ENCODE results near the gene KIAA1614. TPM values are rescaled to one million over a fixed set of nuclear protein-coding genes. Genes with fewer than 3 reads are reported as not detected.

KIAA1614 gene
- total RNA-seq = not detected

DNA sequence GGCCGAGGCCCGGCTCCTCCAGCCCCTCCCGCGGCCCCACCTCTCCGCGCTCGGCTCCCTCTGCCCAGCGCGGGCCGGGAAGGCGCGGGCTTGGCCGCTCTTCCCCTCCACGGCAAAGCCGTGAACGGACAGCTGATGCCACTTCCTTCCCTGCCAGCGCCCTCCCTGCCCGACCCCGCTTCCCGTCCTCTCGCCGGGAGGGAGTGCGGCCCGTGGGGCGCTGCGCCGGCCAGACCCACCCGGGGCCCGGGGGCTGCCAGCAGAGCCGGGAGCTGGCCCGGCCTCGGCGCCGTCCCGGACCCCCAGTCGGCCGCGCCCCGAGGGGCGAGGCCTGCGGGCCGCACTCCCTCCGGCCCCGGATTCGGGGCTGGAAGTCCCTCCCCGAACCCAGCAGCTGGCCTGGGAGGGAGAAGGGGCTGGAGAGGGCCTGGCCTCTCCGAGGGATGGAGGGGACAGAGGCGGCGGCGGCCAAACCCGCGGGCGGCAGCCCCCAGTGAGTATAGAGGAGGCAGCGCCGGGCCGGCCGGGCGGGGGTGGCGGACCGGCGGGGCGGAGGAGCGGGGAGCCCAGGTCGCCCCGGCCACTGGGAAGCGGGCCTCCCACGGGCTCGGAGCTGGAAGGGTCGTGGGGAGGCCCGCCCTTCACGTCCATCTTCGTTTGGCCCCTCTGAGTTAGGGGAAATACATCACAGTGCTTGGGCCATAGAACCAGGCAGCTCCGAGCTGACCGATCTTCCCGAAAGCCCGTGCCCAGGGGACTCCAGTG lies at the start of gene KIAA1614:
KIAA1614 (plus strand) TSS at position 97 of the 765 bp plus-strand sequence; CDS start at position 444, 347 bp downstream.
- Mint-ChIP-seq H3K27me3 (ENCODE audit: low read depth) (peaks cover 36% of the 10 kb centered on the region), H3K4me1 (ENCODE audit: low read depth) (peaks cover 8% of the 10 kb centered on the region), H3K27ac (no peak within 1 kb of the TSS), H3K36me3 (ENCODE audit: low read depth) (no peaks in the 10 kb centered on the region), H3K9me3 (no peaks in the 10 kb centered on the region), H3K4me3 (peak within 1 kb of the TSS; percentile 47)
- no peak for DNase-seq
- intact Hi-C loops (cut with micrococcal nuclease) = no loop called here
- CTCF ChIA-PET = no interaction called here

DNA sequence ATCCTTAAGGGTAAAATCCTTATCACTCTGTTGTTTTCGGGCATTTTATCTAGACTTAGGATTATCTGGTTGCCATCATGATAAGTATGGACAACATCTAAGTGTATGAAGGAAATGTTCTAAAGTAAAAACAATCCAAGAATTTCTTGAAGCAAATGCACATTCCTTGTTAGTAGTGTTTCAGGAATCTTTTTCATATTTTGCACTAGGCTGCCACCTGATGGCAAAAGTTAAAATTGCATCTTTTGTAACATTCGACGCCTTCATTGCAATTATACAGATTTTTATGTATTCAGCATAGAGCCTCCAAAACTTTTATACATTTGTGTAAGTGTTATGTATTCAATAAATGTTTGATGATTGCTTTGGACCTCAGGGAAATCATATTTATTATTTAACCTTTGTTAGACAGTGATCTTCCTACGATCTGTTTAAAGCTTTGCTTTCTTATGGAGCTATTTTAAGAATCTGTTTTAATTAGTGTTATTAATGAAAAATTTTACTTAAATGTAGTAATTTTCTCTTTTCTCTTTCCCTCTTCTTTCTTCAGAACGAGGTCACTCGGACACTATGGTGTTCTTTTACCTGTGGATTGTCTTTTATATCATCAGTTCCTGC lies 49.4 kb upstream of the KIAA1614 start:
- peak; percentile 34 for DNase-seq
- CTCF ChIA-PET = interaction anchor here (0.6 to 4.9 kb wide), 24 partner anchors 9 to 381 kb away, joined by 3 to 141 read pairs (median 4); partner anchors contain the start of gene XPR1
- H3K4me1 Mint-ChIP-seq (ENCODE audit: low read depth) = peaks cover 2% of the 10 kb centered on the region

DNA sequence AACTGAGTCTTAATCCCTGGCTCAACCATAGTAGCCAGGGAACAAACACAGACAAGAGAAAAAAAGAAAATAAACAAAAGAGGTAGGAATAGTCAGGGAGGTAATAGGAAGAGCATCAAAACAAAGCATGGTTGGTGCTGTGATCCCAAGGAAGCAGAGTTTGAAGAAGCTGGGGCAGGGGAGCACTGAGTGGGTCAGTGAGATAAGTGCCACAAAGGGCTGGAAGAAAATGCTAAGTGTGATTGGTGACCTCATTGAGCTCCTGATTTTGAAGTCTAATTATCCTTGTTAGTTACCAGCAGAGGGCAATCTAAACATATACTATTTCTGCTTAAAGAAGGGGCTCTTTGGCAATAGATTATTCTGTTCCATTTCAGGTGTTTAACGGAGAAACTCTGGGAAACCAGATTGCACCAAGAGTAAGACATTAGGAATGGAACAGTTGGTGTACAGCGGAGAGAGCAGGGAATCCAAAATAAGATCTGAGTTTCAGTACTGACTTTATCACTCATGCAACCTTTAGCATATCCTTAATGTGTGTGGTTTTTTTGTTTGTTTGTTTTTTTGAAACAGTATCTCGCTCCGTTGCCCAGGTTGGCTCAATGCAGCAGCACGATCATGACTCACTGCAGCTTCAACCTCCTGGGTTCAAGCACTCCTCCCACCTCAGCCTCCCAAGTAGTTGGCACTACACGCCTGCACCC lies 30.7 kb upstream of the KIAA1614 start:
- no peak for DNase-seq
- H3K27me3 Mint-ChIP-seq (ENCODE audit: low read depth) = no peaks in the 10 kb centered on the region
- H3K4me1 Mint-ChIP-seq (ENCODE audit: low read depth) = peaks cover 2% of the 10 kb centered on the region
- H3K9me3 Mint-ChIP-seq = no peaks in the 10 kb centered on the region
- peaks cover 9% of the 10 kb centered on the region for H3K36me3 Mint-ChIP-seq (ENCODE audit: low read depth)
- CTCF ChIA-PET = interaction anchor here (0.6 to 2.0 kb wide), 20 partner anchors 9 to 538 kb away, joined by 3 to 21 read pairs (median 3); no protein-coding TSS in a partner anchor
- H3K4me3 Mint-ChIP-seq = no peak overlapping the region
- no peak overlapping the region for H3K27ac Mint-ChIP-seq
- intact Hi-C loops (cut with micrococcal nuclease) = loop anchor here (1.0 to 5.0 kb wide), 7 partner anchors 38 to 365 kb away; no protein-coding TSS in a partner anchor

More for the DNA sequence above, 49.4 kb upstream of the KIAA1614 start:
- H3K36me3 Mint-ChIP-seq (ENCODE audit: low read depth) = peaks cover 2% of the 10 kb centered on the region
- no peak overlapping the region for H3K27ac Mint-ChIP-seq
- no peak overlapping the region for H3K4me3 Mint-ChIP-seq
- H3K27me3 Mint-ChIP-seq (ENCODE audit: low read depth) = no peaks in the 10 kb centered on the region
- intact Hi-C loops (cut with micrococcal nuclease) = loop anchor here (5.0 kb wide), 3 partner anchors 86 to 611 kb away; partner anchors contain the start of gene XPR1
- no peaks in the 10 kb centered on the region for H3K9me3 Mint-ChIP-seq

DNA sequence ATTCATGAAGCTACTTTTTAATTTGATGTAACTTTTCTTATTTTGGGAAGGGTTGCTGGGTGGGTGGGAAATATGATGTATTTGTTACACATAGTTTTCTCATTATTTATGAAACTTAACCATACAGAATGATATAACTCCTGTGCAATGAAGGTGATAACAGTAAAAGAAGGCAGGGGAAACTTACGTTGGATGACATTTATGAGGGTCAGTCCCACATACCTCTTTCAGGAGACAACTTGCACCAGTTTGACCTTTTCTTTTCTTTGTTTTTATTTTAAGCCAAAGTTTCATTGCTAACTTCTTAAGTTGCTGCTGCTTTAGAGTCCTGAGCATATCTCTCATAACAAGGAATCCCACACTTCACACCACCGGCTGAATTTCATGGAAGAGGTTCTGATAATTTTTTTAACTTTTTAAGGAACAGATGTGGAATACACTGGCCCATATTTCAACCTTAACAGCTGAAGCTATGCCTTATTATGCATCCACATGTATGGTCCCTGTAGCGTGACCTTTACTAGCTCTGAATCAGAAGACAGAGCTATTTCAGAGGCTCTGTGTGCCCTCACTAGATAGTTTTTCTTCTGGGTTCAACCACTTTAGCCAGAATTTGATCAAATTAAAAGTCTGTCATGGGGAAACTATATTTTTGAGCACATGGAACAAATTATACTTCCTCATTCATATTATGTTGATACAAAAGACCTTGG lies 28.0 kb upstream of the KIAA1614 start:
- no peaks in the 10 kb centered on the region for H3K27me3 Mint-ChIP-seq (ENCODE audit: low read depth)

GRCh38 chr1:180886338-180886737 lies 26.4 kb upstream of the KIAA1614 start:
- H3K4me1 Mint-ChIP-seq (ENCODE audit: low read depth) = peaks cover 2% of the 10 kb centered on the region

More for the DNA sequence above, 28.0 kb upstream of the KIAA1614 start:
- Mint-ChIP-seq H3K4me1 (ENCODE audit: low read depth) (peaks cover 2% of the 10 kb centered on the region), H3K9me3 (no peaks in the 10 kb centered on the region), H3K36me3 (ENCODE audit: low read depth) (peaks cover 9% of the 10 kb centered on the region), H3K4me3 (no peak overlapping the region), H3K27ac (no peak overlapping the region)
- CTCF ChIA-PET = interaction anchor here (0.6 to 2.1 kb wide), 4 partner anchors 22 to 370 kb away, joined by 3 to 6 read pairs (median 4); no protein-coding TSS in a partner anchor
- intact Hi-C loops (cut with micrococcal nuclease) = loop anchor here (5.0 kb wide), 2 partner anchors 153 to 367 kb away; no protein-coding TSS in a partner anchor
- DNase-seq = no peak

DNA sequence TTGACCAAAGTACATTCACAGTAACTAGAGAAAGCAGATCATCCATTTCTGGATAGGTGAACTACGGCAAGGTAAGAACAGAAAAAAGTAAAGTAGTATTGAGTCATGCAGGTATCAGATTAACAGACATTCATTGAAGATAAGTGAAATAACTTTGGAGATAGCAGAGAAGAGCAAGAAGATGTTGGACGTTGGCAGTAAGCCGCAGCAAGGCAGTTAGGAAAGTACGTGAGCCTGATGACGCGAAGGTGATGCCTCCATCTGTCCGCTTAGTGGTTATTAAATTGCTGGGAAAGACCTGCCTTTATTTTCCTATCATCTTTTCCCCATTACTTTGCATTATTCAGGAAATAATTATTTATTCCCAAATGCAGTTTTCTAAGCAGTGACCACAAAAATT lies 24.9 kb upstream of the KIAA1614 start:
- no peak overlapping the region for H3K4me3 Mint-ChIP-seq
- H3K9me3 Mint-ChIP-seq = no peaks in the 10 kb centered on the region
- no peak overlapping the region for H3K27ac Mint-ChIP-seq
- no peaks in the 10 kb centered on the region for H3K27me3 Mint-ChIP-seq (ENCODE audit: low read depth)
- no peak for DNase-seq
- intact Hi-C loops (cut with micrococcal nuclease) = no loop called here
- H3K4me1 Mint-ChIP-seq (ENCODE audit: low read depth) = no peaks in the 10 kb centered on the region
- CTCF ChIA-PET = interaction anchor here (1.2 kb wide), 1 partner anchor 372 kb away, joined by 3 read pairs; no protein-coding TSS in a partner anchor
- H3K36me3 Mint-ChIP-seq (ENCODE audit: low read depth) = peaks cover 8% of the 10 kb centered on the region

More at GRCh38 chr1:180886338-180886737, 26.4 kb upstream of the KIAA1614 start:
- Mint-ChIP-seq H3K9me3 (no peaks in the 10 kb centered on the region), H3K27me3 (ENCODE audit: low read depth) (no peaks in the 10 kb centered on the region), H3K27ac (no peak overlapping the region), H3K4me3 (no peak overlapping the region), H3K36me3 (ENCODE audit: low read depth) (peaks cover 9% of the 10 kb centered on the region)
- CTCF ChIA-PET = interaction anchor here (0.5 to 1.9 kb wide), 4 partner anchors 23 to 283 kb away, joined by 3 to 6 read pairs (median 4); no protein-coding TSS in a partner anchor
- DNase-seq = no peak
- intact Hi-C loops (cut with micrococcal nuclease) = no loop called here

- no peak for DNase-seq
- H3K4me1 Mint-ChIP-seq (ENCODE audit: low read depth) = peaks cover 4% of the 10 kb centered on the region
- H3K27me3 Mint-ChIP-seq (ENCODE audit: low read depth) = no peaks in the 10 kb centered on the region
- peaks cover 5% of the 10 kb centered on the region for H3K36me3 Mint-ChIP-seq (ENCODE audit: low read depth)
- intact Hi-C loops (cut with micrococcal nuclease) = no loop called here
- CTCF ChIA-PET = interaction anchor here (1.2 kb wide), 1 partner anchor 373 kb away, joined by 3 read pairs; no protein-coding TSS in a partner anchor
- H3K27ac Mint-ChIP-seq = no peak overlapping the region
- no peak overlapping the region for H3K4me3 Mint-ChIP-seq
- no peaks in the 10 kb centered on the region for H3K9me3 Mint-ChIP-seq
These were observed 23.8 kb upstream of the KIAA1614 start for GRCh38 chr1:180888870-180889269.

- no peak overlapping the region for H3K4me3 Mint-ChIP-seq
- H3K27me3 Mint-ChIP-seq (ENCODE audit: low read depth) = no peaks in the 10 kb centered on the region
- DNase-seq = no peak
- no peaks in the 10 kb centered on the region for H3K9me3 Mint-ChIP-seq
- CTCF ChIA-PET = no interaction called here
- no peak overlapping the region for H3K27ac Mint-ChIP-seq
- peaks cover 4% of the 10 kb centered on the region for H3K4me1 Mint-ChIP-seq (ENCODE audit: low read depth)
- intact Hi-C loops (cut with micrococcal nuclease) = no loop called here
- H3K36me3 Mint-ChIP-seq (ENCODE audit: low read depth) = peaks cover 3% of the 10 kb centered on the region
These were observed 23.4 kb upstream of the KIAA1614 start for GRCh38 chr1:180889325-180889724.

DNA sequence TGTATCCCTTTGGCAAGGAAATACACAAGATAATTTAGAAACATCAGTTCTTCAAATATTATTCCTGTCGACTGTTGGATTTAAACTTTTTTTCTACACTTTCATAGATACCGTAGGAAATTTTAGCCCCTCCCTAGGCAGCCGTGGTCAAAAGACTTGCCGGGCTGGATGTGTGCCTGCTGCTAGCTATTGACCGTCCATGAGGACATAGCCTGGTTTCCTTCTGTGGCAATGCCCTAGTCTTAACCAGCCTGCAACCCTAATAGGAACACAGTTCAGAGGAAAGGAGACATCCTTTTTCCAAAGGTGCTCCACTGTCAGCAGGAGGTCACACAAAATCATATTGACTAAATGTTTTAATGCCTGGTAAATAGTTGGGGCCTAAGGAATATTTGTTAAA lies 20.4 kb upstream of the KIAA1614 start:
- H3K27me3 Mint-ChIP-seq (ENCODE audit: low read depth) = no peaks in the 10 kb centered on the region
- no peak overlapping the region for H3K27ac Mint-ChIP-seq
- peaks cover 2% of the 10 kb centered on the region for H3K36me3 Mint-ChIP-seq (ENCODE audit: low read depth)
- no peak for DNase-seq
- no peaks in the 10 kb centered on the region for H3K9me3 Mint-ChIP-seq
- H3K4me1 Mint-ChIP-seq (ENCODE audit: low read depth) = peaks cover 4% of the 10 kb centered on the region
- intact Hi-C loops (cut with micrococcal nuclease) = loop anchor here (10.0 kb wide), 1 partner anchor 533 kb away; no protein-coding TSS in a partner anchor
- CTCF ChIA-PET = interaction anchor here (0.6 to 1.2 kb wide), 2 partner anchors 10 to 52 kb away, joined by 3 to 6 read pairs; no protein-coding TSS in a partner anchor
- H3K4me3 Mint-ChIP-seq = no peak overlapping the region

DNA sequence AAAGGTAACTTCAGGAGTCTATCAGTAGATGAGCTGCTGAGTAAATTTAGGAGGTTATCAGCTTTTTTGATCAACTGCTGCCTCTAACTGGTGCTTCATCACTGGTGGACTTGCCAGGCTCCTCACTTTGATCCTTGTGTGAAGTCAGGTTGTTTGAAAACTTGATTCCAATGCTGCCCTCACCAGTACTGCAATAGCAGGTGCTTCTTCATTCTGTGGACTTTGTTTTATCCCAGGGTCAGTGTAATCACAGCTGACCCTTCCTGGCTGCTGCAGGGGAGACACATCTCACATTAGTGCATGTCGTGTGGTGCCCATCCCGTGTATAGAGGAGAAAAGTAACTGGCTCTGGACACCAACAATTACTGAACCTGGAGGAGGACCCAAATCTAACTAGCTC lies 20.0 kb upstream of the KIAA1614 start:
- no peak for DNase-seq
- no peak overlapping the region for H3K27ac Mint-ChIP-seq
- intact Hi-C loops (cut with micrococcal nuclease) = loop anchor here (10.0 kb wide), 1 partner anchor 532 kb away; no protein-coding TSS in a partner anchor
- H3K36me3 Mint-ChIP-seq (ENCODE audit: low read depth) = peaks cover 2% of the 10 kb centered on the region
- no peak overlapping the region for H3K4me3 Mint-ChIP-seq
- H3K4me1 Mint-ChIP-seq (ENCODE audit: low read depth) = peaks cover 4% of the 10 kb centered on the region
- H3K27me3 Mint-ChIP-seq (ENCODE audit: low read depth) = no peaks in the 10 kb centered on the region
- CTCF ChIA-PET = interaction anchor here (0.6 to 1.2 kb wide), 2 partner anchors 11 to 52 kb away, joined by 3 to 6 read pairs; no protein-coding TSS in a partner anchor
- no peaks in the 10 kb centered on the region for H3K9me3 Mint-ChIP-seq

DNA sequence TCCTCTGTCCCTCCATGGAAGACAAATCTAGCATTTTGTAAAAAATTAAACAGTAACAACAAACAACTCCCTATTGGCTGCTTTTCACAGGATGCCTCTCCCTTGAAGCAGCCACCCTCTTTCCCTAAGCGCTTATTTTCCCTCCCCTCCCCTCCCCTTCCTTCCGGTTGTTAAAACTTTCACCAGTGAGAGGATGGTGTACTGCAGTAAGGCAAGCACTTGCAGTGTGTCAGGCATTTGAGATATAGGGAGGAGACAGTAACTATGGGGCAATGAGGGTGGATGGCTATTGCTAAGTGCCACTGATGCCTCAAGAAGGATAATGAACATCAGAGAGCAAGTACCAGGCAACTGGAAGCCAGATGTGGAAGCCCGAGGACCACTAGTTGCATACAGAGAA lies 19.1 kb upstream of the KIAA1614 start:
- Mint-ChIP-seq H3K36me3 (ENCODE audit: low read depth) (peaks cover 2% of the 10 kb centered on the region), H3K9me3 (no peaks in the 10 kb centered on the region), H3K4me1 (ENCODE audit: low read depth) (peaks cover 4% of the 10 kb centered on the region), H3K27ac (no peak overlapping the region), H3K27me3 (ENCODE audit: low read depth) (no peaks in the 10 kb centered on the region), H3K4me3 (no peak overlapping the region)
- intact Hi-C loops (cut with micrococcal nuclease) = loop anchor here (10.0 kb wide), 1 partner anchor 531 kb away; no protein-coding TSS in a partner anchor
- DNase-seq = no peak
- CTCF ChIA-PET = no interaction called here

Data from activated naive CD4-positive, alpha-beta T cell treated with anti-CD3 and anti-CD28 coated beads for 36 hours (primary cell).